GM19025 (cell line): ENCODE data around the gene SORBS1.

Experiments
- ATAC-seq: cut with Tn5 transposase; IDR thresholded peaks from one replicate; pipeline ENCODE4 v1.9.1; 2021; ENCODE audit warnings: mild to moderate bottlenecking, low read depth, moderate library complexity; ENCODE audit not compliant: unreplicated experiment

The SORBS1 gene

DNA sequence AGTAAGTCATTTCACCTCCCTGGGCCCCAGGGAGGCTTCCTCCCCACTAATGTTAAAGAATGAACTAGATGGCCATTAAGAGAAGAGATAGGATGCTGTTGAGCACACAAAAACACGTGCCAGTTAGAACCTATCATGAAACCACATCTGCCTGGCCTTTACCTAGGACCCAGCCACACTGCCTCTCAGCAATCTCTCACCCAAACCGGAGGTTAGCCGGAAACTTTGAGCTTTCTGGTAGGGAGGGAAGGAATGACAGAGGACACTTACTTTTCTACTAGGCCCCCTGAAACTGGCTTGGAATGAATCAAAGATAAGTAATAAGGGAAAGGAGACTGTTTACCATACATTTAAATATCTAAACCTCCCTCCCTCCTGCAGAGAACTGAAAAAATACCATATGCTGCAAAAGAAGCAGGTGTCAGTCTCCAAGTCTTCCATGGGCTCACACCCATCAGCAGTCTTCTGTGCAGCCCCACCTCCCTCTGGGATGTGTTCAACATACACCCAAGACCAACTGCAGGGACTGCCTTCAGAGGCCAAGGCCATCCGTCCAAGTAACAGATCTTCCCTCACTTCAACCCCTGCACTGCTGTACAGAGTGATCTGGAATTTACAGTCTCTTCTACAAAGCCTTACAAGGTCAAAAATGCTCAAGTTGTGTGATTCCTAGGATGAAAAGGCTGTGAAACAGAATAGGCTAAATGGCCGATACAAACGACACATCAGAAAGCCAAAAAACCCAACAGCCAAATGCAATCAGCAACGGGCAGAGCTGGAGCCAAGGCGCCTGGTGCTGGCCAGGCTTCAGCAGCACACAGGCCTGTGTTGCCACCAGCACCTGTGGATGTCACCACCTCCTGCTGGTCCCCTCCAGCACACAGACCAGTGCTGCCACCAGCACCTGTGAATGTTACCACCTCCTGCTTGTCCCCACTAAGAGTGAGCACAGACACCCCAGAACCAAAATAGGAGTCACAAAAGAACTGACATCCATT, 42.4 kb downstream of the SORBS1 start:
- no peak for ATAC-seq

DNA sequence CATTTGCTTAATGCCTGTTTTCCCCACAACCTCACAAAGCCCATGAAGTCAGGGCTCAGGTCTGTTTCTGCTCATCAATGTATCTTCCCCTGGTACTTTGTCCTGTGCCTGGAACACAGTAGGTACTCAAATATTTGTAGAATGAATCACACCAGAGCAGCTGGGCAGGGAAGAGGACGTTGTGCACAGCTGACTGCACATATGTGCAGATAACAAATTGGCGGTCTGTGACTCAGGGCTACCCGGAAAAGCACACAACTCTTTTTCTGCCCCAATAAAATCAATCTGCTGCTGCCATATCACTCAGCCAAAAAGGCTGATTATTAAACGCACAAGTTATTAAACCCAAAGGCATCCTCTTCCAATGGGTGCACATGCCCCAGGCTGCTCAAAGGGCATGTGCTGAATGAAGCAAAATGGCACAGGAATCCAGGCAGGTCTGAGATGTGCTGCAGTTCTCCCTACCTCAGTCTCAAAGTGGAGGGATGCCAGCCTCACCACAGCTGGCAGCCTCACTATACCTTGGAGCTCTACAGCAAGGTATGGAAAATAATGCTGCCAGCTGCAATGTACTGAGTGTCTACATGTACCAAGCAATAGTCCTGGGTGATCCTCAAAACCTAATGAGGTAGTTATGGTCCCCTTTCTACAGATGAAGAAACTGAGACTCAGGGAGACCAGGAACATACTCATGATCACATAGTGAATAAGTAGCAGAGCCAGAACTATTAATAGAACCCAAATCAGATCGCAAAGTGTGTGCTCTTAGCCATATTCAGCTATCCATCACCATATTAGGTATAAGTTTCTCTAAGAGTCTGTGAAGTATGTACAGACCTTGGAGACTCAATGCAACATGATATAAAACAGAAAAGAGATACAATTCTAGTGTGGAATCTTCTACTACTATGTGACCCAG, 43.4 kb downstream of the SORBS1 start:
- ATAC-seq: no peak

DNA sequence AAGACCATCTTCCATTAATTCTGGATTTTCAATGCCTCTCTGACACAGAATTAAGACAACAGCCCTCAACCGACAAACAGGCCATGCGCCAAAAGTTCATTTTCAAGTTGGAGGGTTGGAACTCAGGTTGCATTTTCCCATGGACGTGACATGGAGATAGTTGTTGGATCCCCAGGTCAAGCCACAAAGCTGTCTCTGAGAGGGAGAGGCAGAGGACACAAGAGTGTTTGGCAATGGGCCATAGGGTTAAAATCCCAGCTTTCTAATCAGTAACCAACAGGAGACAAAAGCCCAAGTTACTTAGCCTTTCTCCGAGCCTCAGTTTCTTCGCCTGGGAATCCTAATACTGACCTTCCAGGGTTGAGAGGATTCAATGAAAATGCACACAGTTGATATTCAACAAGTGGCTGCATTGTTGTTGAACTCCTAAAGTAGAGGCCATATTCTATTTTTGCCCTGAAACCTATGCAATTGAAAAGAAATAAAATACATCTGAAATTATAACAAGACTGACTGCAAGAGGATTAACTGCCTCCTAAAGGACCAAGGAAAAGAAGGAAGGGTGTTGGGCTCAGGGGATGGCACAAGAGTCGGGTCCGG, 44.3 kb downstream of the SORBS1 start:
- ATAC-seq: no peak

DNA sequence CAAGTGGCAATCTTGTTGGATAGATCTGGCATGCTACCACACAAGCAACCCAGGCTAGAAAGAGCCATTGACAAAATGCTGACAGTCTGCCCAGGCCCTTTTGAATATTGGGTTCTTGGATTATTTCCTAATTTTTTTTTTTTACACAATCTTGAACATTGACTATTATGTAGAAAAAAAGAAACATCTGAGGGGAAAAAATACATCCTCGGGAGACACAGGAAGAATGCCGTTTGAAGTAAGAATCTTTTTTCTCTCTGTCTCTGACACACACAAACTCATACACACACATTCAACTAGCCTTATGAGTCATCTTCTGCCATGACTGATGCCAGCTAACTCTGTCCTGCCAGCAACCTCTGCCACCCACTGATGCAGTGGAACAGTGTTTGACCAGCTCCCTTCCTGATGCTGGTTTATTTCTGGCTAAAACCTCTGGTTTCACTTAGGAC, 47.2 kb downstream of the SORBS1 start:
- no peak for ATAC-seq

DNA sequence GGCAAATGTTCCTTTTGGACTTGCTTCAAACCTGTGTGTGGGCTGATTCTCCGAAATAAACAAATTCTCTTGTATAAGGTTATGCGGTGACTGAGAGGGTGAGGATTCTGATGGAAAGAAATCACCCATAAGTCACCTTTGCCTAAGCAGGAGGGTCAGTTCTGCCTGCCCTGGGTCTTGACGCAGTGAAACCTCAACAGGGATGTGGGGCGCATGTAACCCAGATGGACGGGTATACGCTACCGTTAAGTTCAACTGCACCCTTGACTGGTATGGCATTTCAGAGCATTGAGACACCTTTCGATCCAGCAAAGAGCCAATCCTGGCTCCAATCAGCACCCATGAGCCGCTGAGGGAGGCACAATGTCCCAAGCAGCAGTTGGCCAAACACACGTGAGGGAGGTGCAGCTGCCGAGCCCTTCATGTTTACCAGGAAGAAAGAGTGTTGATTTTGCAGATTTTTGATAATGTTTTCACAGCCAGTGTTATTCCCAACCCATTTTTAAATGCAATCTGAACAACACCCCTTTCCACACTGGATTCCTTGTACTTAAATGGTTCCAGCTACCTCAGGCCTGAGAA, 48.1 kb downstream of the SORBS1 start:
- no peak for ATAC-seq

DNA sequence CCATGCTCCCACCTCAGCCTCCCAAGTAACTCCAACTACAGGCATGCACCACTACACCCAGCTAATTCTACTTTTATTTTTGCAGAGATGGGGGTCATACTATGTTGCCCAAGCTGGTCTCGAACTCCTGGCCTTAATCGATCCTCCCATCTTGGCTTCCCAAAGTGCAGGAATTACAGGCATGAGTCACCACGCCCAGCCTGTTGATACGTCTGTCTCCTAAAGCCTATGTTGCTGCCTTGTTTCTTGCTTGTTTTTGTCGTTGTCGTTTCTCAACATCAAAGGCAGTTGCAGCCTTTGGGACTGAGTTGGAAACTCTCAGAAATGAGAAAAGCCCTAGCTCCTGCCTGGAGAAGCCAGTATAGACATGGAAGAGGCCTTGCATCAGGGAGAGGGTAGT, 49.9 kb downstream of the SORBS1 start:
- ATAC-seq: no peak

DNA sequence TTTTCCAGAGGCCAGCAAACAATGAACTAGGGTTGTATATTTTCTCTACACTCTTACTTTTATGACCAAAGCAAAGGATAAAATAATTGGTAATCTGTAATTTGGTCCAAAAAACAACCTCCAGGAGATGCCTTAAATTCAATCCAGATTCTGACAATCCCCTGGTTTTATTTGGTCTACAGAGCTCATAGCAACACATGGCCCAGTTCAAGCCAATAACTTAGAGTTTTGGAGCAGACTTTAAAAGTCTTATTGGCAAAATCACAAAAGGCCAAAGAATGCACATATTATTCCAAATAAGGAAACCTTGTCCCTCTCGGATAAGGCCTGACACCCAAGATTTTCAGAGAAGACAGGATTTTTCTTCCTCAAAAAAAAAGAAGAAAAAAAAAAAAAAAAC, 51.9 kb downstream of the SORBS1 start:
- ATAC-seq: no peak

DNA sequence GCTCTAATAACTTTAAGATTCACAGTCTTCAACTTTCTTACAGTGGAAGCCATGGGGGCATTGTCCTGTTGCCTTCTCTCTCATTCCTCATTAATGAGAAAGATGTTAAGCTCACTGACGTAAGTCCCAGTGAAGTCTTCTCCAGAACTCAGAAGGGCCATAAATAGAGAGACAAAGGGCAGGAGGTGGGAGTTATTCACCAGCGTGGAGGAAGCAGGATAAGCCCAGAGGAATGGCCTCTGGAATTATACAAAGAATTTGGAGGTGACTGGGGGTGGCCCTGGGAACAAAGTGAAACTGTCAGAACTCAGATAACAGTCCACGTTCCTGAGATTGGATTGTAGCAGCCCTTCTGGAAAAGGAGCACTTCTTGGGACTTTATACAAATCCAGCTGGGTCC, 52.4 kb downstream of the SORBS1 start:
- no peak for ATAC-seq

DNA sequence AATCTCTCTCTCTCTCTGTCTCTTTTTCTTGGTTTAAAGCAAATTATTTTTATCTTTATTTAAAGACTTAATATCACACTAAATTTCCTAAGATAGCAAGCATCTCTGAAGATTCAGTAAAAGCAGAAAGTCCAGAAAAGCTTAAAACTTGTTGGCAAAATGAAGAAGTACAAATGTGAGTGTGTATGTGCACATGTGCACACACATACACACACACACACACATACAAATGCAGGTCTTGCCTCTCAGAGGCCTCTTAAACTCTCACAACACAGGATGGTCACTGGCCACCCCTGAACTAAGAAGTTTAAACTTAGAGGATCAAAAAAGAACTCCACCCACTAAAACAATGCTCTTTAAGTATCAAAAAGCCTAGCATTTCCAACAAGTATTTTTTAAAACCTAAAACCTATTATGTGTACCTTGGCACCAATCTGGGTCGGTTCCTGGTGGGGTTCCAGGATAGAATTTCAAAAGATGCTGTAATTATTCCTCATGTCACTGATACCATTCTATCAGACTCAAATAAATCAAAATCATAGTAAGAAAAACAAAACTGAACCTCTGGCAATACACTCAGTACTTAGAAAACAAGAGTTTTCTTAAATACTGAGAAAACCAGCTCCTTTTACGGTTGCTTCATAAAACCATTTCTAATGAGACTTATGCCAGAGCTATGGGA, 55.0 kb downstream of the SORBS1 start:
- no peak for ATAC-seq

DNA sequence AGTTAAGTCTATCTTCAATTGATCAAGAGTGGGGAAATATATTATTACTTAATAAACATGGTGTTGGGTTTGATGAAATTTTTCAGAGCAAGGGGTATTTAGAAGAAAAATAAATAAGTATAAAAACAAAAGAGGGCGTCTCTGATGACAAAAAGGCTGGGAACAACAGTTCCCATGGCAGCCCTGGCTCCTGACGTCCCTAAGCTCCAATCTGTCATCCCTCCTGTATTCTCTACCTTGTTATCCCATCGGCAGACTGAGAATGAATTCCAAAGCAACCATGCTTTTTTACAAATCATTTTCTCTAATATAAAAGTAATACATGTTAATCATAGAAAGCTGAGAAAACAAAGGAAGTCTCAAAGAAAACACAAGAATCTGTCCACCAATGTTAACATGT, 55.5 kb downstream of the SORBS1 start:
- ATAC-seq: no peak

DNA sequence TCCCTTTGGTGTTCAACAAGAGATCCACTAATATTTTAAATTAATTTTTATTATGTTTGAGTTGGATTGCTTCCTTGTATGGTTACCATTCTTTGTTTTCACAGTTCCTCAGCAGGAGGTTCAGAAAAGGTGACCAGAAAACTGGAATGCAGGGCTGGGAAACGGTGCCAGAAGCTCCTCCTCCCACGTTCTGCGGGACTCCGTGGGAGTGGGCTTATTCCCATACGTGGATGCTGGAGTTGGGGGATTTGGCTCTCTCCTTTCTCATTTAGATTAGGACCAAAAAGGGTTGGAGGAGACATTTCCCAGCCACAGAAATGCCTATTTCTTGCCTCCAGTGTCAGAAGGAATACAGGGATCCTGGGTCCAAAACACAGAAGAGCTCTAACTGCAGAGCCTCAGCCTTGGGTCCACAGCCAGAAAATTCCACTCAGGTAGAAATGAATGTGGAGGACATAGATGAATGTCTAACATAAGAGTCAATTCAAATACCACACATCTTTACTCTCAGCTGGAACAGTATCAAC, 56.0 kb downstream of the SORBS1 start:
- no peak for ATAC-seq

DNA sequence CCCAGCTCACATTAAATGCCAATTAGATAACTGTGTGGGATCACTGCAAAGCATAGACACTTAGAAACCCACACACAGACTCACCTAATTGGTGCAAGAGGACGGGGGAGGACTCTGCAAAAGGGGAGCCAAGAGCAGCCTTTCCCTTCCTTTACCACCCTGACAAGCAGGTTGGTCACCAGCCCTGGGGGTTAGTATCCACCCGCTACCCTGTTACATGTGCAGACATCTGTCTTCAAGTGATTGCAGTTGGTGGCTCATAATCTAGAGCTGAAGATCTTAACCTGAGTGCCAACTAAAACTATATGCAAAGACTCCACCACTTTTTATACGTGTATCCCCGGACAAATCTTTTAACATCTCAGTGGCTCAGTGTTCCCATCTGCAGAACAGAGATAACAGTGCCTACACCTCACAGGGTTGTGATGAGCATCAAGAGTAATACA, 56.9 kb downstream of the SORBS1 start:
- no peak for ATAC-seq

DNA sequence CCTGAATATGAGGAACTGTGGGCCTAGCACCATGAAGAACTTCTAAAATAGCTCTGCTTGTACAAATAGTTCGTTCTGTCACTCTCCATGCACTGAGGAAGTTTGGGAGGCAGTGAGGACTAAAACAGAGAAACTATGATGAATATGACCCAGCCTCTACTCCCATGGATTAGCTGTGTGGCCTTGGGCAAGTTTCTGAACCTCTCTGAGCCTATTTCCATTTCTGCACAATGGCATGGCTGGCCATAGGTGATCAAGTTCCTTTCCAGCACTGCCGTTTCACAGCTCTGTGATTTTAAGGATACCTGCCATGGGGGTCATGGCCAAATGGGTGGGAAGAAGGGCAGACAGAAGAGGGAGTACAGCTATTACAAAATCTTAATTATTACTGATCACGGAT, 57.6 kb downstream of the SORBS1 start:
- no peak for ATAC-seq

DNA sequence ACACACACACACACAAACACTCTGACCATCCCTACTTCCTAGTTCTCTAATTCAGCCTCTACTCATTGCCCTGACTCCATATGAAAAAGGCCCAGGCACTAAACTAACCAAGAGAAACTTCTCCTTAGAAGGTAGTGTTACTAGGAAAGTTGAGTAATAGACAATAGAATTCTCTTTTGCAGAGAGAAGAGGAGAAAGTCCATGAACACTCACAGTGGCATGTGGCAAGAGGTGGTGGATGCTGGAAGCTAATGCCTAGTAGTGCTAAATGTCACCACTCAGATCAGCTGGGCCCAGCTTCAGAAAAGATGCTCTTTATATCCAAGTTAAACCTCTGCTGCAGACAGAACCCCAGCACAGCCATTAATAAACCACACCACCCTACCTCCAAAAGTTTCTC, 58.2 kb downstream of the SORBS1 start:
- no peak for ATAC-seq

DNA sequence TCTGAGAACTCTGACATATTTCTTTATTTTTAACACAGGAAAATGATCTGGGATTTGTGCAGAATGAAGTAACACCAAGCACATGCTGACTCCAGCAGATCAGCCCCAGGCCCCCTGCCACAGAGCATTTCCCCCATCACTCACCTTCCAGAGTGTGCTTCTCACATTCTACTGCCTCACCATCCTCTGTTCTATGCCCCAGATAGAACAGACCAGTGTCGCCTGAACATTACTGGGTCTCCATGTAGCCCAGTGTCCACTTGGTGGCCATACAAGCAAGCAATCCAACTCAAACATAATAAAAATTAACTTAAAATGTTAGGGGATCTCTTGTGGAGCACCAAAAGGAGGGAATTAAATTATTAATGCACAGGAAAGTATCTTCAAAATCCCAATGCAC, 58.8 kb downstream of the SORBS1 start:
- ATAC-seq: no peak

DNA sequence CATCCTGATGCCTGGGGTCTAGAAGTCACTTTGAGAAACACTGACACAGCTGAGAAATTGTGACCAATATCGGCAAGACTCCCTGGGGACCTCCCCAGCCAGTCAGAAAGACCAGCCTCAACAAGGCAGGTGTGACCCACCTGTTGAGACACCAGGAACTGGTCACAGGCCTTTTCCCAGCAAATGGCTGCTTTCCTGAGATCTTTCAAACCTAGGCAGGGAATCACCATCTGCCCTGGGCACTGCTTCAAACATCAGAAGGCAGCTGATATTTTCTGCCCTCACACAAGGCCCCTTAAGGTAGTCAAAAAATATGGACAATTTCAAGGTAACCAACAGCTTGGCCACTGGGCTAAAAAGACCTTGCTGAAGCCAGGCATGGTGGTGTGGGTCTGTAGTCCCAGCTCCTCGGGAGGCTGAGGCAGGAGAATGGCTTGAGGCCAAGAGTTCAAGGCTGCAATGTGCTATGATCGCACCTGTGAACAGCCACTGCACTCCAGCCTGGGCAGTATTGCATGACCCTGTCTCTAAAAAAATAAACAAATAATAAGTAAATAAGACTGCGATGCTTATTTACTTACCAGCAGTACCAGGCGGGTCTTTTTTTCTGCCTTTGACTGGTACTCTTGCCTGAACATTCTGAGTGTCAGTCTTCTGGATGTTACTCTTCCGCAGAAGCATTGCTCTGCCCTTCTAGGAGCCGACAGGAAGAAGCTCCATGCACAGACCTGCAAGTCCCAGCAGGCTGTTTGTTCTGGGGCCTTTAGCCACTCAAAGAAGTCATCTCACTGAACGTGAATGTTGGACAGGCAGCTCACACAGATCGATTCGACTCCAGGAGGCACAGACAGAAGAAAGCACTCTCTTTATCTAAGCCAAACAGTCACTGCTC, 59.7 kb downstream of the SORBS1 start:
- ATAC-seq: no peak

DNA sequence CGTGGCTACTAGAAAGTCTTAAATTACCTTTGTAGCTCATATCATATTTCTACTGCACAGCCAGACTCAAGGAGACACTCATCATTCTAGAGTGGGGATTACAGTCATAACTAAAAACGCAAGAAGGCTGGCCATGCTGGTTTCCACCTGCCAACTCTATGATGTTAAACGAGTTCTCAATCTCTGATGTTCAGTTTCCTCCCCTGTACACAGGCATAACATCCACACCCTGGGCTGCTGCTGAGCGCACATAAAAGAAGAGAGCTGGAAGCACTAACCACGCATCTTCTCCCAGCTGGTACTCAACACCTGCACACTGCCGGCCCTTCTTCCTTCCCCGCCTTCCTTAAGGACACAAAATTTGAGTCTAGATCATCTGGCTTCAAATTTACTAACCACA, 60.5 kb downstream of the SORBS1 start:
- ATAC-seq: no peak

DNA sequence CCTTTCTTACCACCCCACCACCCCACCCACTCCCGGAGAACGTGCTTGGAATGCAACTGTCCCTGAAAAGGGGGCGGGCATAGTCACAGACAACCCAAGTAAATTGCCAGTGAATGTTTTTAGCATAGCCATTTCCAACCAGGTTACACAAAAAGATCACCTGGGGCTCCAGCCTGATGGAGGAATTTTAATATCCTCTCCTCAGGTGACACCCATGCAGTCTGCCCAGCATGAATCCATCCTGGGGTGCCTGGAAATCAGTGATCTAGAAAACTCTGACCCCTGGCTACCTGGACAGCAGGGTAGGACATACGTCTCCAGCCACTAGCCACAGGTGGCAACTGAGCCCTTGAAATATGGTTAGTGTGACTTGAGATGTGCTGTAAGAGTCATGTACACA, 61.1 kb downstream of the SORBS1 start:
- ATAC-seq: no peak
